Measurements from ENCODE around the gene TENT5C.

GRCh38 chr1:117616356-117616755, 10.5 kb downstream of the TENT5C start:
- no peak for TF ChIP-seq CTCF (conservative IDR thresholded peaks at IDR 0.05)
- TF ChIP-seq ZFX (IDR thresholded peaks at IDR 0.05) = no peak

All from C4-2B (cell line).